Fibroblast of lung (primary cell): Measurements from ENCODE around the gene RAB3IP.
"Not testable (repeated sequence)": the region's sequence is repeated elsewhere in the genome, so short reads cannot be mapped to it uniquely, and the experiment has no call there.

Experiments
- EZH2 ChIP-seq: IDR thresholded peaks from 2 replicates; pipeline ENCODE4 v1.5.1; 2012; ENCODE audit warnings: low read length, control low read depth, mild to moderate bottlenecking; ENCODE audit errors: missing control alignments
- TF ChIP-seq, protein P1 (sequence below), 2 donors: IDR thresholded peaks in 1 of 2; conservative IDR thresholded peaks in 1 of 2; 1 replicate in 1 of 2; 2 replicates in 1 of 2; pipeline ENCODE4 v1.5.1; 2011 to 2012; ENCODE audit warnings: low read length in 2 of 2, control low read depth in 1 of 2, inconsistent platforms in 1 of 2, low read depth in 1 of 2, mild to moderate bottlenecking in 1 of 2

DNA sequence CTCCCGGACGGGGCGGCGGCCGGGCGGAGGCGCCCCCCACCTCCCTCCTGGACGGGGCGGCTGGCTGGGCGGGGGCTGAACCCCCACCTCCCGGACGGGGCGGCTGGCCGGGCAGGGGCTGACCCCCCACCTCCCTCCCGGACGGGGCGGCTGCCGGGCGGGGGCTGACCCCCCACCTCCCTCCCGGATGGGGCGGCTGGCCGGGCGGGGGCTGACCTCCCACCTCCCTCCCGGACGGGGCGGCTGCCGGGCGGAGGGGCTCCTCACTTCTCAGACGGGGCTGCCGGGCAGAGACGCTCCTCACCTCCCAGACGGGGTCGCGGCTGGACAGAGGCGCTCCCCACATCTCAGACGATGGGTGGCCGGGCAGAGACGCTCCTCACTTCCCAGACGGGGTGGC is 20.9 kb downstream of the RAB3IP start:
- TF ChIP-seq, protein P1, sequence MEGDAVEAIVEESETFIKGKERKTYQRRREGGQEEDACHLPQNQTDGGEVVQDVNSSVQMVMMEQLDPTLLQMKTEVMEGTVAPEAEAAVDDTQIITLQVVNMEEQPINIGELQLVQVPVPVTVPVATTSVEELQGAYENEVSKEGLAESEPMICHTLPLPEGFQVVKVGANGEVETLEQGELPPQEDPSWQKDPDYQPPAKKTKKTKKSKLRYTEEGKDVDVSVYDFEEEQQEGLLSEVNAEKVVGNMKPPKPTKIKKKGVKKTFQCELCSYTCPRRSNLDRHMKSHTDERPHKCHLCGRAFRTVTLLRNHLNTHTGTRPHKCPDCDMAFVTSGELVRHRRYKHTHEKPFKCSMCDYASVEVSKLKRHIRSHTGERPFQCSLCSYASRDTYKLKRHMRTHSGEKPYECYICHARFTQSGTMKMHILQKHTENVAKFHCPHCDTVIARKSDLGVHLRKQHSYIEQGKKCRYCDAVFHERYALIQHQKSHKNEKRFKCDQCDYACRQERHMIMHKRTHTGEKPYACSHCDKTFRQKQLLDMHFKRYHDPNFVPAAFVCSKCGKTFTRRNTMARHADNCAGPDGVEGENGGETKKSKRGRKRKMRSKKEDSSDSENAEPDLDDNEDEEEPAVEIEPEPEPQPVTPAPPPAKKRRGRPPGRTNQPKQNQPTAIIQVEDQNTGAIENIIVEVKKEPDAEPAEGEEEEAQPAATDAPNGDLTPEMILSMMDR (conservative IDR thresholded peaks at IDR 0.05 in 1 of 2, IDR thresholded peaks at IDR 0.05 in 1 of 2; ENCODE audit: low read depth in 1 of 2, low read length in 2 of 2): not testable (repeated sequence)
- not testable (repeated sequence) for TF ChIP-seq EZH2
